ENCODE data around the gene KRT32.
"Not testable (repeated sequence)": the region's sequence is repeated elsewhere in the genome, so short reads cannot be mapped to it uniquely, and the experiment has no call there.

The KRT32 gene

GRCh38 chr17:41463746-41464145 is 3.4 kb downstream of the KRT32 start:
- no peak for DNase-seq

GRCh38 chr17:41462705-41463104 is 4.5 kb downstream of the KRT32 start:
- DNase-seq, result no peak

GRCh38 chr17:41457676-41458075 is 9.5 kb downstream of the KRT32 start:
- no peak for DNase-seq

- DNase-seq, result no peak
Observed at GRCh38 chr17:41456204-41456603, 11.0 kb downstream of the KRT32 start.

- DNase-seq, result no peak
Observed at GRCh38 chr17:41455236-41455635, 11.9 kb downstream of the KRT32 start.

- no peak for DNase-seq
Observed at GRCh38 chr17:41453066-41453465, 14.1 kb downstream of the KRT32 start.

GRCh38 chr17:41452281-41452680 is 14.9 kb downstream of the KRT32 start:
- DNase-seq, result no peak

GRCh38 chr17:41451154-41451728 is 15.9 kb downstream of the KRT32 start:
- DNase-seq, result no peak

- DNase-seq, result no peak
Observed at GRCh38 chr17:41449008-41449407, 18.2 kb downstream of the KRT32 start.

- DNase-seq, result no peak
Observed at GRCh38 chr17:41448506-41448905, 18.7 kb downstream of the KRT32 start.

- DNase-seq, result no peak
Observed at GRCh38 chr17:41446806-41447205, 20.4 kb downstream of the KRT32 start.

GRCh38 chr17:41444640-41445039 is 22.5 kb downstream of the KRT32 start:
- no peak for DNase-seq

GRCh38 chr17:41444186-41444585 is 23.0 kb downstream of the KRT32 start:
- no peak for DNase-seq

- DNase-seq, result no peak
Observed at GRCh38 chr17:41442739-41443138, 24.4 kb downstream of the KRT32 start.

GRCh38 chr17:41440531-41441033 is 26.6 kb downstream of the KRT32 start, which contains the start of gene KRT38:
TSS of gene KRT38 (minus strand) at chr17:41440983. CDS start at chr17:41440921, 62 bp downstream.
- no peak for DNase-seq

- DNase-seq, result no peak
Observed at GRCh38 chr17:41439375-41439774, 27.8 kb downstream of the KRT32 start.

- no peak for DNase-seq
Observed at GRCh38 chr17:41437769-41438168, 29.4 kb downstream of the KRT32 start.

GRCh38 chr17:41437254-41437653 is 29.9 kb downstream of the KRT32 start:
- DNase-seq, result no peak

- no peak for DNase-seq
Observed at GRCh38 chr17:41434415-41434814, 32.8 kb downstream of the KRT32 start.

GRCh38 chr17:41434005-41434404 is 33.2 kb downstream of the KRT32 start:
- no peak for DNase-seq

GRCh38 chr17:41433586-41433985 is 33.6 kb downstream of the KRT32 start:
- DNase-seq, result no peak

GRCh38 chr17:41430376-41430775 is 36.8 kb downstream of the KRT32 start:
- not testable (repeated sequence) for DNase-seq

GRCh38 chr17:41429667-41430066 is 37.5 kb downstream of the KRT32 start:
- no peak for DNase-seq

- DNase-seq, result no peak
Observed at GRCh38 chr17:41428591-41429291, 38.4 kb downstream of the KRT32 start.
